Fibroblast of lung (primary cell): Measurements from ENCODE around the gene DCAF16.

Source experiments
- CTCF ChIP-seq, 2 donors: IDR thresholded peaks in 1 of 2; conservative IDR thresholded peaks in 1 of 2; 1 replicate in 1 of 2; 2 replicates in 1 of 2; pipeline ENCODE4 v1.5.1; 2011 to 2012; ENCODE audit warnings: low read length in 2 of 2, control low read depth in 1 of 2, inconsistent platforms in 1 of 2, low read depth in 1 of 2, mild to moderate bottlenecking in 1 of 2
- EZH2 ChIP-seq: IDR thresholded peaks from 2 replicates; pipeline ENCODE4 v1.5.1; 2012; ENCODE audit warnings: low read length, control low read depth, mild to moderate bottlenecking; ENCODE audit errors: missing control alignments

- TF ChIP-seq CTCF (conservative IDR thresholded peaks at IDR 0.05 in 1 of 2, IDR thresholded peaks at IDR 0.05 in 1 of 2; ENCODE audit: low read depth in 1 of 2, low read length in 2 of 2): no peak
- TF ChIP-seq EZH2: no peak
These were observed 35.7 kb upstream of the DCAF16 start for GRCh38 chr4:17846266-17846665.
